ENCODE results near the gene GRIK3.

Gene GRIK3

GRCh38 chr1:36988321-36988720, 46.0 kb downstream of the GRIK3 start:
- H3K27ac Mint-ChIP-seq: no peak overlapping the region
- H3K36me3 Mint-ChIP-seq: no peaks in the 10 kb centered on the region
- no peak for DNase-seq
- H3K4me3 Mint-ChIP-seq: no peak overlapping the region
- peaks cover 32 to 39% of the 10 kb centered on the region in 2 donors for H3K27me3 Mint-ChIP-seq
- no peak for ATAC-seq (replicated peaks)
- no peaks in the 10 kb centered on the region for H3K4me1 Mint-ChIP-seq
- no peaks in the 10 kb centered on the region for H3K9me3 Mint-ChIP-seq

GRCh38 chr1:36987276-36987675, 47.0 kb downstream of the GRIK3 start:
- Mint-ChIP-seq H3K9me3 (no peaks in the 10 kb centered on the region), H3K36me3 (no peaks in the 10 kb centered on the region), H3K4me1 (peaks cover 0 to 3% of the 10 kb centered on the region in 2 donors), H3K27me3 (peaks cover 34 to 40% of the 10 kb centered on the region in 2 donors), H3K27ac (no peak overlapping the region), H3K4me3 (no peak overlapping the region)
- ATAC-seq (replicated peaks) (no peak), DNase-seq (no peak)

- Mint-ChIP-seq H3K4me1 (peaks cover 0 to 3% of the 10 kb centered on the region in 2 donors), H3K36me3 (no peaks in the 10 kb centered on the region), H3K4me3 (no peak overlapping the region), H3K27ac (no peak overlapping the region), H3K27me3 (peaks cover 28 to 37% of the 10 kb centered on the region in 2 donors), H3K9me3 (no peaks in the 10 kb centered on the region)
- no peak for DNase-seq
- ATAC-seq (replicated peaks): no peak
Measured at GRCh38 chr1:36986241-36986985, 47.9 kb downstream of the GRIK3 start.

GRCh38 chr1:36984675-36985074, 49.6 kb downstream of the GRIK3 start:
- H3K27me3 Mint-ChIP-seq: peaks cover 30 to 36% of the 10 kb centered on the region in 2 donors
- no peak overlapping the region for H3K4me3 Mint-ChIP-seq
- H3K27ac Mint-ChIP-seq: no peak overlapping the region
- no peaks in the 10 kb centered on the region for H3K36me3 Mint-ChIP-seq
- H3K9me3 Mint-ChIP-seq: no peaks in the 10 kb centered on the region
- ATAC-seq (replicated peaks): no peak
- no peak for DNase-seq
- peaks cover 0 to 3% of the 10 kb centered on the region in 2 donors for H3K4me1 Mint-ChIP-seq

- H3K4me1 Mint-ChIP-seq: peaks cover 0 to 3% of the 10 kb centered on the region in 2 donors
- no peak for DNase-seq
- H3K27ac Mint-ChIP-seq: no peak overlapping the region
- no peak for ATAC-seq (replicated peaks)
- H3K27me3 Mint-ChIP-seq: peaks cover 30 to 33% of the 10 kb centered on the region in 2 donors
- H3K9me3 Mint-ChIP-seq: no peaks in the 10 kb centered on the region
- no peaks in the 10 kb centered on the region for H3K36me3 Mint-ChIP-seq
- no peak overlapping the region for H3K4me3 Mint-ChIP-seq
Measured at GRCh38 chr1:36984026-36984425, 50.3 kb downstream of the GRIK3 start.

- no peak overlapping the region for H3K27ac Mint-ChIP-seq
- H3K27me3 Mint-ChIP-seq: peaks cover 30 to 31% of the 10 kb centered on the region in 2 donors
- H3K9me3 Mint-ChIP-seq: peaks cover 5 to 6% of the 10 kb centered on the region in 2 donors
- H3K36me3 Mint-ChIP-seq: no peaks in the 10 kb centered on the region
- DNase-seq (no peak), ATAC-seq (replicated peaks) (no peak)
- peaks cover 0 to 3% of the 10 kb centered on the region in 2 donors for H3K4me1 Mint-ChIP-seq
- no peak overlapping the region for H3K4me3 Mint-ChIP-seq
Measured at GRCh38 chr1:36982709-36983108, 51.6 kb downstream of the GRIK3 start.

- ATAC-seq (replicated peaks) (no peak), DNase-seq (no peak)
- no peak overlapping the region for H3K4me3 Mint-ChIP-seq
- no peak overlapping the region for H3K27ac Mint-ChIP-seq
- H3K36me3 Mint-ChIP-seq: no peaks in the 10 kb centered on the region
- peaks cover 32 to 35% of the 10 kb centered on the region in 2 donors for H3K27me3 Mint-ChIP-seq
- H3K4me1 Mint-ChIP-seq: peaks cover 0 to 3% of the 10 kb centered on the region in 2 donors
- H3K9me3 Mint-ChIP-seq: peaks cover 5 to 6% of the 10 kb centered on the region in 2 donors
Measured at GRCh38 chr1:36981771-36982622, 52.3 kb downstream of the GRIK3 start.

GRCh38 chr1:36981126-36981525, 53.2 kb downstream of the GRIK3 start:
- H3K4me3 Mint-ChIP-seq: no peak overlapping the region
- H3K9me3 Mint-ChIP-seq: peaks cover 5 to 7% of the 10 kb centered on the region in 2 donors
- peaks cover 0 to 3% of the 10 kb centered on the region in 2 donors for H3K4me1 Mint-ChIP-seq
- DNase-seq: no peak
- no peak for ATAC-seq (replicated peaks)
- no peaks in the 10 kb centered on the region for H3K36me3 Mint-ChIP-seq
- H3K27ac Mint-ChIP-seq: no peak overlapping the region
- H3K27me3 Mint-ChIP-seq: peaks cover 34% of the 10 kb centered on the region in 2 donors

- Mint-ChIP-seq H3K27ac (no peak overlapping the region), H3K4me3 (no peak overlapping the region), H3K27me3 (peaks cover 18 to 23% of the 10 kb centered on the region in 2 donors), H3K36me3 (no peaks in the 10 kb centered on the region), H3K9me3 (peaks cover 5 to 7% of the 10 kb centered on the region in 2 donors), H3K4me1 (peaks cover 0 to 3% of the 10 kb centered on the region in 2 donors)
- DNase-seq: no peak
- ATAC-seq (replicated peaks): no peak
Measured at GRCh38 chr1:36977731-36978406, 56.4 kb downstream of the GRIK3 start.

- Mint-ChIP-seq H3K36me3 (no peaks in the 10 kb centered on the region), H3K27ac (no peak overlapping the region), H3K4me1 (no peaks in the 10 kb centered on the region)
Measured at GRCh38 chr1:36975642-36976041, 58.7 kb downstream of the GRIK3 start.

GRCh38 chr1:36973056-36973455, 61.3 kb downstream of the GRIK3 start:
- peaks cover 0 to 2% of the 10 kb centered on the region in 2 donors for H3K9me3 Mint-ChIP-seq

More at GRCh38 chr1:36975642-36976041, 58.7 kb downstream of the GRIK3 start:
- ATAC-seq (replicated peaks) (no peak), DNase-seq (no peak)
- Mint-ChIP-seq H3K27me3 (peaks cover 16 to 19% of the 10 kb centered on the region in 2 donors), H3K9me3 (peaks cover 5 to 7% of the 10 kb centered on the region in 2 donors), H3K4me3 (no peak overlapping the region)

GRCh38 chr1:36971852-36972618, 62.3 kb downstream of the GRIK3 start:
- Mint-ChIP-seq H3K36me3 (no peaks in the 10 kb centered on the region), H3K4me3 (no peak overlapping the region), H3K27me3 (peaks cover 11 to 13% of the 10 kb centered on the region in 2 donors), H3K27ac (no peak overlapping the region), H3K4me1 (no peaks in the 10 kb centered on the region), H3K9me3 (peaks cover 0 to 2% of the 10 kb centered on the region in 2 donors)
- DNase-seq (no peak), ATAC-seq (replicated peaks) (no peak)

More at GRCh38 chr1:36973056-36973455, 61.3 kb downstream of the GRIK3 start:
- Mint-ChIP-seq H3K36me3 (no peaks in the 10 kb centered on the region), H3K4me3 (no peak overlapping the region), H3K27ac (no peak overlapping the region), H3K27me3 (peaks cover 13 to 15% of the 10 kb centered on the region in 2 donors), H3K4me1 (no peaks in the 10 kb centered on the region)
- ATAC-seq (replicated peaks) (no peak), DNase-seq (no peak)

GRCh38 chr1:36968730-36969129, 65.6 kb downstream of the GRIK3 start:
- Mint-ChIP-seq H3K9me3 (no peaks in the 10 kb centered on the region), H3K27ac (no peak overlapping the region), H3K4me1 (no peaks in the 10 kb centered on the region), H3K36me3 (no peaks in the 10 kb centered on the region), H3K4me3 (no peak overlapping the region), H3K27me3 (peaks cover 5 to 10% of the 10 kb centered on the region in 2 donors)
- DNase-seq (no peak), ATAC-seq (replicated peaks) (no peak)

Data from stimulated activated naive B cell treated with anti-CD40 and anti-IgM and Interleukin-4, amounts not matched to agents 10 μg/mL and 1 μg/mL and 100 μg/mL, for 72 hours (primary cell).